HG02970 (cell line): ENCODE measurements around the gene NOS1.
"Not testable (repeated sequence)": the region's sequence is repeated elsewhere in the genome, so short reads cannot be mapped to it uniquely, and the experiment has no call there.

Experiments used
- ATAC-seq: cut with Tn5 transposase; IDR thresholded peaks from one replicate; pipeline ENCODE4 v1.9.1; 2021; ENCODE audit warnings: mild to moderate bottlenecking, moderate library complexity, moderate number of reproducible peaks; ENCODE audit not compliant: unreplicated experiment, low FRiP score

The NOS1 gene

DNA sequence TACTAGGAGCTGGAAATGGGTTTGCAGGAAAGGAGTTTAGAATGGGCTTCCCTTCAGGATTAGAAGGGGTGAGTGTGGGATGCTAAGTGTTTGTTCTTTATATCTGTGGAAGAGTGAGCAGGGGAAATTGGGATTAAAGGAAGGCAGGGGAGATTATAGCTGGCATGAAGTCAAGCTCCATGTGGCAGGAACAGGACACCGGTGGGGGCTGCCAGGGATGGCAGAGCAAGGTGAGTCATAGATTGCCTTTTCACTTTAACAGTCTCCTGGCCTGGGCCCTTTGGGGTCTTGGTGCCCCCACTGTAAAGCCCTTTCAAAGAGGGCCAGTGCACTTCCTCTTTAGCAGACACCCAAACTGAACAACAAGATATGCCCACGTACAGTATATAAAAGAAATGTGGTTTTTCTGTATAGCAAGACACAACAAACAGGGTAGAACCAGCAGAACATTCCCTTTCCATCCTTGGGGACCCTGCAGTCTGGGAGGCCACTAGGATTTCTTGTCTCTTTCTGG is 148.1 kb downstream of the NOS1 start:
- no peak for ATAC-seq

DNA sequence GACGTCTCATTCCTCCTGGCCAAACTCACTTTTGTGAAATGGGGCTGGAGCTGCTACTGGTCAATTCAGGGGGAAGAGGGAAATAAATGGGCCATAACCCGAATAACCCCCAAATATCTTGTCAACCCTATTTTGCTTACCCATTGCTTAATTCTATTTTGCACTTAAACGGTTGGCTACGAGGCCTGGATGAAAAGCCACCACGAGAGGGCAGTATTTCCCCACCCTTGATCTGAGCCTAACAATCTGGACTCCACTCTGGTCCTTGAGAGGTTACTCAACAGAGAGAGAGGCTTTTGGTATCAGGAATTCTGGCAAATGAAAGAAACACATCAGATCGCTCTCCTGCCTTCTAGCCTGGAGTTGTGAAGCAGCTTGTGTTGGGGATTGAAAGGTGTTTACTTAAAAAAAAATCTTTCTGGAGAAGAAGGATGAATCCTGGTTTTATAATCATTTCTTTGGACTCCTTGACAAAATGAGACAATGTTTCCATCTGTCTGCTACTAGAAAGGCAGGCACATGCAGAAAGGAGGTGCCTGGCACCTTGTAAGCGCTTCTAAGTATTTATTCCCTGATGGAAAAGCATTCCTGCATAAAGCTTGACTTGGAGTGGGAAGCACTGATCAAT is 148.7 kb downstream of the NOS1 start:
- no peak for ATAC-seq

DNA sequence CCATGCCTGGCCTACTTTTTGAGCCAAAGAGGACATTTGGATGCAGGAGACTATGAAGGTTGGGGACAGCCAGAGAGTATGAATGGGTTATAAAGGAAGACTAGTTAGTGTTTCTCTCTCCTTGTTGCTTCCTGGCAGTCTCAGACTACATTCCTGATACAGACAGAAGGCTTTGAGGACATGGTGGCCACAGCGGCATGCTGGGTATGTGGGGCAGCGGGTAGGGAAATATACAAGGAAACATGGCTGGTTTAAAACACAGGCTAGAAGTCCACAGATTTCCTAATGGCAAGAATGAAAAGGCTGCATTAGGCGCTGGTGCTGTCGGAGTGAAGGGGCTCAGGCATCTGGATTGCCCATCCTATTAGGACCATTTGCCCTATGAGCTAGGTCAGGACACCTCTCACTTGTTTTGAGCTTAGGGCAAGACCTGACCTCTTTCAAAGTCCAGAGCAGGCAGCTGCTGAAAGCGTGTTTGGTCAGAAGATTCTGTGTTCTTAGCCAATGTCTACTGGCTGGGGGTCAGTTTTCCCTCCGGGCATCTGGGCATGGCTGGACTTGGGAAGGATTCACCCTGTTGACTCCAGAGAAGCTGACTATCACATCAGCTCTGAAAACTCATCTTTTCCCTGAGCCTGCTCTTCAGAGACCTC is 151.0 kb downstream of the NOS1 start:
- ATAC-seq: no peak

DNA sequence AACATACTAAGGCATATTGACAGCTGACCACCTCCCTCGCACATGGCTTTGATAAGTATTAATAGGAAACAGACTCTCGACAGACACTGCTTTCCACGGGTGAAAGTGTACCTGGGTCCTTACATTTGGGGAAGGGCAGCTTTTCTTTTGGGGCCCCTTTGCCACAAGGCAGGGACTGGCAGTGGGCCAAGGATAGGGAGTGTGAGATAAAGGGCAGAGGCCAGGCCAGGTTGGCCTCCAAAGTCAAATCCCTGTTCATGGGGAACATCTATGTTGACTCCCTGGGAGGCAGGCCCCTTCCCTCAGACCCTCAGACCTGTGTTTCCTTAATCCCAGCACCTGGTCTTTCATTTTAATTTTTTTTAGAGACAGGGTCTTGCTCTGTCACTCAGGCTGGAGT is 151.8 kb downstream of the NOS1 start:
- ATAC-seq: no peak

DNA sequence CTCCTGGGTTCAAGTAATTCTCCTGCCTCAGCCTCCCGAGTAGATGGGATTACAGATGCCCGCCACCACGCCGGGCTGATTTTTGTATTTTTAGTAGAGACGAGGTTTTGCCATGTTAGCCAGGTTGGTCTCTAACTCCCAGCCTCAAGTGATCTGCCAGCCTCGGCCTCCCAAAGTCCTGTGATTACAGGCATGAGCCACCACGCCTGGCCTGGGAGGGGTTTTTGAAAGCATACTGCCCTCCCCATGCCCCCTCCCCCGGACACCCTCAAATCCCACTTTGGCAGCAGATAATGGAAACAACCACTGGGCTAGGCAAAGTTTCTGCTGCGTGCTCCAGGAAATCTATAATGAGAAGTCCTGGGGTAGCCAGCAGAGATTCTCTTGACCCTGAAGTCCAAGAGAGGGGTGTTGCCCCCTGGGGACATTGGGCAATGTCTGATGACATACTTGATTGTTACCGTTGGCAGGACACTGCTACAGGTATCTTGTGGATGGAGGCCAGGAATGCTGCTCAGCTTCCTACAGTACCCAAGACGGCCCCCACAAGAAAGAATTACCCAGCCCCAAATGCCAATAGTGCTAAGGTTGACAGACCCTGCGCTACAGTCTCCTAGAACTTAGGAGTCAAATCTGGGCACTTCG is 152.5 kb downstream of the NOS1 start:
- no peak for ATAC-seq

GRCh38 chr12:117208206-117208605 is 153.2 kb downstream of the NOS1 start:
- no peak for ATAC-seq

GRCh38 chr12:117207675-117208074 is 153.8 kb downstream of the NOS1 start:
- no peak for ATAC-seq

- ATAC-seq: no peak
Observed at GRCh38 chr12:117202556-117202955, 158.9 kb downstream of the NOS1 start.

DNA sequence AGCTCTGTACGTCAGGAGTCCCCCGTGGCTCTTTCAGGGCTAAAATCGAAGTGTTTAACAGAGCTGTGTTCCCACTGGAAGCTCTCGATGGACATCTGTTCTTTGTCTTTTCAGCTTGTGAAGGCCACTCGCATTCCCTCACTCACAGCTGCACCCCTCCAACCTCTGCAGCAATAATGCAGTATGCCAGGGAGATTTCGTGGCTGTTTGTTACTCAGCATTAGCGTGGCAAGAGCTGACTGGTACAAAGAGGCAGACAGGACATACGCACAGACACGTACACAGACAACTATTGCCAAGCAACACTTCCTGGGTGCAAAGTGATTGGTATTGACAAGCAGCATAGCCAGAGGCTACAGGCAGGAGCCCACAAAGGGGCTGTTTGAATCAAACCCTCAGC is 159.4 kb downstream of the NOS1 start:
- no peak for ATAC-seq

DNA sequence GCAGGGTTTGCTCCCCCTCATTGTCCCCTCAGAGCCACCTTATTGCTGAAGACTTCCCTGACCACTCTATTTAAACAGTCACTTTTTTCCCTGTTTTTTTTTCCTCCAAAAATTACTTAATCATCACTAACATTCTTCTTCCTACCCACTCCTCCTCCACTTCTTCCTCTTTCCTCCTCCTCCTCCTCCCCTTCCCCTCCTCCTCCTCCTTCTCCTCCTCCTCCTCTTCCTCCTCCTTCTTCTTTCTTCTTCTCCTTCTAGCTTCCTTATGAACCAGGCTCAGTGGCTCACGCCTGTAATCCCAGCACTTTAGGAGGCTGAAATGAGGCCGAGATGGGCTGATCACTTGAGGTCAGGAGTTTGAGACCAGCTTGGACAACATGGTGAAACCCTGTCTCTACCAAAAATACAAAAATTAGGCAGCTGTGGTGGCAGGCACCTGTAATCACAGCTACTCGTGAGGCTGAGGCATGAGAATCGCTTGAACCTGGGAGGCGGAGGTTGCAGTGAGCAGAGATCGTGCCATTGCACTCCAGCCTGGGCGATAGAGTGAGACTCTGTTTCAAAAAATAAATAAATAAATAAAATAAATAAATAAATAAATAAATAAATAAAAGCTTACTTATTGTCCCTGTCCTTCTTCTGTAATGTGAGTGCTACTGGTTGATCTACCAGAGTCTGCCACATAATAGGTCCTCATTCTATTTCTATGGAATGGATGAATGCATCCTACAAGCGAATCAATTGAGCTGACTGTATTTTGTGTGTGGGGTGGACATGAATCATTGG is 161.3 kb downstream of the NOS1 start:
- not testable (repeated sequence) for ATAC-seq

- not testable (repeated sequence) for ATAC-seq
Observed at GRCh38 chr12:117196334-117196733, 165.1 kb downstream of the NOS1 start.

- not testable (repeated sequence) for ATAC-seq
Observed at GRCh38 chr12:117195027-117195426, 166.4 kb downstream of the NOS1 start.

GRCh38 chr12:117193903-117194302 is 167.5 kb downstream of the NOS1 start:
- no peak for ATAC-seq

DNA sequence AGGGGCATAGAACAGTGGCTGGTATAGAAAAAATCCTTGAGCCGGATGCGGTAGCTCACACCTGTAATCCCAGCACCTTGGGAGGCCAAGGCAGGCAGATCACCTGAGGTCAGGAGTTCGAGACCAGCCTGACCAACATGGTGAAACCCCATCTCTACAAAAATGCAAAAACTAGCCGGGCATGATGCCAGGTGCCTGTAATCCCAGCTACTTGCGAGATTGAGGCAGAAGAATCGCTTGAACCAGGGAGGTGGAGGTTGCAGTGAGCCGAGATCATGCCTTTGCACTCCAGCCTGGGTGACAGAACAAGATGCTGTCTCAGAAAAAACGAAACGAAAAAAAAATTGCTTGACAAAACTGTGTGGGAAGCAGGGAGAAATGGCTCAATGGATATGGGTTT is 168.8 kb downstream of the NOS1 start:
- not testable (repeated sequence) for ATAC-seq

GRCh38 chr12:117192057-117192456 is 169.4 kb downstream of the NOS1 start:
- ATAC-seq: no peak

- peak; percentile 94 for ATAC-seq
Observed at GRCh38 chr12:117190210-117190781, 171.1 kb downstream of the NOS1 start, which contains the start of gene FBXO21. FBXO21 (minus strand) TSS chr12:117190470; CDS start chr12:117190456, 14 bp downstream.

DNA sequence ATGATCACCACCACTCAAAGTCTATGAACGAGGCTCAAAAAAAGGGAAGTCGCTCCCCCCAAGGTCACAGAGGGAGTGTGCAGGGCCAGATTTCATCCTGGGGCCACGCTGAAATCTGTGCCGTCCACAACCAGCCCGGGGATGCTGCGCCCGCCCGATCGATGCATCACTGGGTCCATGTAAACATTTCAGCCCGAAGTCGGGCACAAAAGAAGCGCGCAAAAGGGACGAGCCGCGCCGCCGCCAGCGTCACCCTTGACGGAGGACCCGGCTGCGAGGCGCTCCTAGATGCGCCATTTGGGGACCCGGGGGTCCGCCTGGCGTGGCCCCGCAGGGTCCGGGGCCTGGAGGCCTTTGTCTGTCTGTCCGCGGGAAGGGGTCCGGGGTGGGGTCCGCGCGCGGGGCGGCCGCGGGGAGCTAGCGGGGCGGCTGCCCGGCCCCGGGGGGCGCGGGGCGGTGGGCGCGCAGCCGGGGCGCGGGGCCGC is 171.7 kb downstream of the NOS1 start:
- peak; percentile 35 for ATAC-seq

GRCh38 chr12:117188961-117189724 is 172.3 kb downstream of the NOS1 start:
- ATAC-seq: no peak

DNA sequence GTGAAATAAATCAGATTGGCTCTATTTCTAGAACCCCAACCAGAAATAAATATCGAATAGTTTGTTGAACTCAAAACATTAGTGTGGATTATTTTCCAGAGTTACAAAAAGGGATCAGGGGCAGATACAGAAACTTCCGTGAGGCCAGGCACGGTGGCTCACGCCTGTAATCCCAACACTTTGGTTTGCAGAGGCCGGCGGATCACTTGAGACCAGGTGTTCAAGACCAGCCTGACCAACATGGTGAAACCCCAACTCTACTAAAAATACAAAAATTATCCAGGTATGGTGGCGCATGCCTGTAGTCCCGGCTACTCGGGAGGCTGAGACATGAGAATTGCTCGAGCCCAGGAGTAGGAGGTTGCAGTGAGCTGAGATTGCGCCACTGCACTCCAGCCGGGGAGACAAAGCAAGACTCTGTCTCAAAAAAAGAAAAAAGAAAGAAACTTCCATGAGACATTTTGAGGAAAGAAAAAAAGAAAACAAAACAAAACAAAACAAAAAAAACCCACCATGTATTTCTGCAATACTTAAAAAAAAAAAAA is 173.2 kb downstream of the NOS1 start:
- no peak for ATAC-seq
